ENCODE results near the gene ATP6V0A4. TPM values are rescaled to one million over a fixed set of nuclear protein-coding genes. Genes with fewer than 3 reads are reported as not detected.

ATP6V0A4 gene
- total RNA-seq: not detected
- long read RNA-seq: 0 reads

DNA sequence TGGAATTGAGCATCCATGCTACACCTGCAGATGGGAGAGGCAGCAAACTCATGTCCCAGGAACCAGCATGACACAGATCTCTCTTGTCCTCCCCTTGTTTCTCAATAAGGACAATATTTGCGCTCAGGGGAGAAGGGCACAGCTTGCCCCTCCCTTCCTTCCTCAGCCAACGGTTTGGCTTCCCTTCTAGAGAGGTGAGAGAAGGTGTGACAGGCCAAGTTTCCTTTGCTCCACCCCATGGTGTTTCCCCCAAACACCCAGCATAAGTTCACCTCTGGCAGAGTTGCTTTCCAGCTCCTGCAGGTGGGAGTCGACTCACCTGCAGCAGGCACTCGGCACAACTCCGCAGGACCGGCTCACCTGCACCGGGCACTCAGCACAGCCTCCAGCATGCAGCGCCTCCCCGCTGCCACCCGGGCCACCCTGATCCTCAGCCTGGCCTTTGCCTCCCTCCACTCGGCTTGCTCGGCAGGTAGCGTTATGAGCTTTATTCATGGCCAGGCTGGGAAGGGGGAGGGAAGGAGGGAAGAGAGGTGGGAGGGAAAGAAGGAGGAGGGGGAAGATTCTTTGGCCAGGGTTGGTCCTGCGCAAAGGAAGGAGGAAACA, at the start of gene ATP6V0A4, which contains the start of gene TMEM213:
ATP6V0A4 (minus strand) TSS at position 482 of the 606 bp plus-strand sequence. CDS start 26,949 bp downstream, outside the sequence.
TMEM213 (plus strand) TSS at position 280 of the 606 bp plus-strand sequence; CDS start at position 391, 111 bp downstream.
- Histone ChIP-seq H3K4me1 (no peaks in the 10 kb centered on the region), H3K27ac (replicated peaks) (no peak within 1 kb of the TSS), H3K4me3 (no peak within 1 kb of the TSS), H3K9me3 (replicated peaks) (no peaks in the 10 kb centered on the region), H3K36me3 (no peaks in the 10 kb centered on the region), H3K27me3 (ENCODE audit: low read depth) (peaks cover 52% of the 10 kb centered on the region)
- no peak for DNase-seq
- intact Hi-C loops (cut with micrococcal nuclease): no loop called here
- TF ChIP-seq CTCF (IDR thresholded peaks at IDR 0.05; ENCODE audit: borderline replicate concordance): no peak

DNA sequence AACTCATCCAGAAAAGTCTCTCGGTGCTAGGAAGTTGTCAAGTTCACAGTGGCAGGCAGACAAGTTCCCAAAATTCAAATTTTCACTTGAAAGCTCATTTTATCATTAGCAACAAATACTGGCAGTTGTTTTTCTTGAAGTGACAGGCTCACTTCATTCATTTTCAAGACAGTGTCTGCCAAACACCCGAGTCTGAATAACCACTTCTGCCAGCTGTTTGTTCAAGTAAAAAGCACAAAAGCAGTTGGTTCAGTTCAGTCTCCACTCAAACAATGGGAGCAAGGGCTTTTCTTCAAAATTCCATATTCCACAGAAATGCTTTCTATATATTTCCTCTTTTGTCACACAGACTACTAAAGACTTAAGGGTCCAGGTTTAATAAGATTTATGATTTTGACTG, 47.7 kb upstream of the ATP6V0A4 start:
- H3K27me3 ChIP-seq (ENCODE audit: low read depth): no peaks in the 10 kb centered on the region
- no peaks in the 10 kb centered on the region for H3K4me1 ChIP-seq
- no peak for DNase-seq
- H3K9me3 ChIP-seq (replicated peaks): peaks cover 5% of the 10 kb centered on the region
- TF ChIP-seq CTCF (IDR thresholded peaks at IDR 0.05; ENCODE audit: borderline replicate concordance): no peak
- H3K4me3 ChIP-seq: no peak overlapping the region
- no peak overlapping the region for H3K27ac ChIP-seq (replicated peaks)
- intact Hi-C loops (cut with micrococcal nuclease): no loop called here
- peaks cover 6% of the 10 kb centered on the region for H3K36me3 ChIP-seq

DNA sequence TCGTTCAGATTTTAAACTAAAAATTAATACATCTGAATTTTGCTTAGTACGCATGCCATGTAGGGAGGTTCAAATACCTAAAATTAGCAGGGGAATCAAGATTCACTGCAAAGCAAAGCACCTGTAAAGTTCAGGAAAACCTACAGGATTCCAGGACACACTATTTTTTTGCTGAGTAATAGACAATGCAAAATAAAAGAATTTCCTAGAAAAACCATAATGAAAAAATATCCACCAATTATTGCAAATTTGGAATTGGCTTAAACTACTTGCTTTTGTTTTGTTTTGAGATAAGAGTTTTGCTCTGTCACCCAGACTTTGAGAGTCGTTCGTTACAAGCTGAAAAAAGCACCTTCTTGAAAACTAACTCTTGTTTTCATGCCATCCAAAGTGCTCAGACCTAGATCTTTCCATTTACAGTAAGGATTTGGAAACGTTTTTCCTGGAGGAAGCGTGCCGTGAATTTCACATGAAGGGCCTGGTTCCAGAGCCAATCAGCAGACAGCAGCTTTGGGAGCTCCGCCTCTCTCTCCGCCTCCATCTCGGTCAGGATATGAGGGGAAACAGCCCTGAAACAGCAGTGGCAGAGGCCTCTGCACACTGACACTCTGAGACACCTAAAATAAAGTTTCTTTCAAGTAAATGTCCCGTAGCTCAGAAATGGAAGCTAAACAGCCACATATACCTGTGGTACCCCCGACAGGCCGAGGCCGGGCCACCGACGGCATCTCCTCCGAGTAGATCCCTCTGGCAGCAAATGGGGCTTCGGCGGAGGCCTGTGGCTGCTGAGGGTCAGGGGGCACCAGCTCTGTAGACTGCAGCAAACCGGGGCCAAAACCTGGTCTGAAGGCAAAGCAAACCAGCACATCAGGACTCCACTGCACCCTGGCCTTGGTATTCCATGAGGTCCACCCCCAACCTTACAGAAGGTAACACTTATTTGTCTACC, 45.9 kb upstream of the ATP6V0A4 start:
- no peaks in the 10 kb centered on the region for H3K4me1 ChIP-seq
- TF ChIP-seq CTCF (IDR thresholded peaks at IDR 0.05; ENCODE audit: borderline replicate concordance): no peak
- no peak overlapping the region for H3K4me3 ChIP-seq
- no peaks in the 10 kb centered on the region for H3K27me3 ChIP-seq (ENCODE audit: low read depth)
- intact Hi-C loops (cut with micrococcal nuclease): no loop called here
- no peaks in the 10 kb centered on the region for H3K9me3 ChIP-seq (replicated peaks)
- H3K27ac ChIP-seq (replicated peaks): no peak overlapping the region
- no peak for DNase-seq
- peaks cover 2% of the 10 kb centered on the region for H3K36me3 ChIP-seq

DNA sequence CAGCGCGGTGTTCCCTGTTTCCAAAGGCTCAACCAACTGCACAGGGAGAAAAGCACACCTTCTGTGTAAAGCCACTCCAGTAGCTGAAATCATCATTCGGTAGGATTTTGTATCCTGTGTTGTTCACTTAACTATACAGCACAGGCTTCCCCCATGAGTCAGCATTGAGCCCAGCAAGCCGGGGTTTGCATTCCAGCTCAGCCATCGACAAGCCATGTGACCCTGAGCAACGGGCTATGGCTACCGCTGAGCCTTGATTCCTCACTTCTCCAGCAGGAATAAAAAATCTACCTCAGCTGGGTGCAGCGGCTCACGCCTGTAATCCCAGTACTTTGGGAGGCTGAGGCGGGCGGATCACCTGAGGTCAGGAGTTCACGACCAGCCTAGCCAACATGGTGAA, 44.1 kb upstream of the ATP6V0A4 start:
- peaks cover 2% of the 10 kb centered on the region for H3K36me3 ChIP-seq
- intact Hi-C loops (cut with micrococcal nuclease): no loop called here
- TF ChIP-seq CTCF (IDR thresholded peaks at IDR 0.05; ENCODE audit: borderline replicate concordance): no peak
- no peak overlapping the region for H3K4me3 ChIP-seq
- no peak overlapping the region for H3K27ac ChIP-seq (replicated peaks)
- no peak for DNase-seq
- H3K4me1 ChIP-seq: peaks cover 10% of the 10 kb centered on the region
- no peaks in the 10 kb centered on the region for H3K9me3 ChIP-seq (replicated peaks)
- no peaks in the 10 kb centered on the region for H3K27me3 ChIP-seq (ENCODE audit: low read depth)

DNA sequence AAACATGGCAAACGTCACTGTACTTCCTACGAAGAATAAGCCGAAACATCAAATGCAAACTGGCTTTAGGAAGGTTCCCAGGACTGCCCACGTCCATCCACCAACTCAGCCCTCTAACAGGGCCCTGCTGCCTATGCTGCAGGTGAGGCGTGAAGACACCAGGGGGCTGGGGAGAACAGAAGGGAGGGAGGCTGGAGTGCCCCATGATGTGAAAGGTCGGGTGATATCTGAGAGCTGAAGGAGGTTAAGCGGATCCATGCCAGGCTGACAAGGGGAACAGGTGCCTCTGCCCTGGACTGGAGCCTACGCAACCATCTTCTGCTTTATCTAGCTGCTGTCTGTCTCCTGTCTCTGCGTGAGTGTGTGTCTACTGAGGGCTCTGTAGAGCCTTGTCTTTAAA, 40.2 kb upstream of the ATP6V0A4 start:
- H3K4me1 ChIP-seq: peaks cover 10% of the 10 kb centered on the region
- intact Hi-C loops (cut with micrococcal nuclease): no loop called here
- no peaks in the 10 kb centered on the region for H3K36me3 ChIP-seq
- no peaks in the 10 kb centered on the region for H3K9me3 ChIP-seq (replicated peaks)
- TF ChIP-seq CTCF (IDR thresholded peaks at IDR 0.05; ENCODE audit: borderline replicate concordance): no peak
- no peaks in the 10 kb centered on the region for H3K27me3 ChIP-seq (ENCODE audit: low read depth)
- no peak overlapping the region for H3K27ac ChIP-seq (replicated peaks)
- no peak for DNase-seq
- H3K4me3 ChIP-seq: peak overlapping the region; percentile 36
